SK-N-SH (cell line): ENCODE results near the gene ROPN1L. TPM values are rescaled to one million over a fixed set of nuclear protein-coding genes. Genes with fewer than 3 reads are reported as not detected.

Experiments
- CTCF ChIA-PET: fragments of 300-600, 350-600 bp; formaldehyde crosslinking; extraction: SDS; loops from one replicate; lab custom pipeline; 2021; lab: Yijun Ruan, JAX
- POLR2A ChIA-PET: fragments of 350-600 bp; sonication (Branson Sonifier 250); formaldehyde crosslinking; extraction: SDS; loops from one replicate; lab custom pipeline; 2020; ENCODE audit warnings: antibody characterized with exemption, inconsistent platforms; lab: Yijun Ruan, JAX
- DNase-seq: peaks from one replicate; pipeline ENCODE4 v3.0.0; 2012
- H2AFZ ChIP-seq: fragments of 200-600 bp; sonication (generic); 2 replicates; pipeline ENCODE4 v1.8.1; 2016; ENCODE audit warnings: antibody characterized with exemption, mild to moderate bottlenecking, low read depth
- H3F3A ChIP-seq: fragments of 200-600 bp; sonication (generic); replicated peaks from 2 replicates; pipeline ENCODE3; 2016; ENCODE audit warnings: antibody characterized with exemption, mild to moderate bottlenecking; ENCODE audit not compliant: insufficient read depth
- H3K27ac ChIP-seq, 2 experiments: fragments of 200-500 bp in 1 of 2; fragments of 200-600 bp in 1 of 2; sonication (Bioruptor generic) in 1 of 2; sonication (generic), shearing (Covaris generic) in 1 of 2; 2 replicates each; pipeline versions ENCODE4 v1.5.1 to v1.6.1; 2014 to 2016; ENCODE audit warnings: low read depth in 2 of 2, inconsistent platforms in 1 of 2, low read length in 1 of 2, mild to moderate bottlenecking in 1 of 2, mixed read lengths in 1 of 2
- H3K27me3 ChIP-seq: fragments of 200-600 bp; sonication (generic), shearing (Covaris generic); 2 replicates; pipeline ENCODE4 v1.6.1; 2016; ENCODE audit warnings: mixed run types; ENCODE audit not compliant: insufficient read depth
- H3K36me3 ChIP-seq, 2 experiments: fragments of 200-500 bp in 1 of 2; fragments of 200-600 bp in 1 of 2; sonication (Bioruptor generic) in 1 of 2; sonication (generic) in 1 of 2; replicated peaks in 1 of 2; 2 replicates each; pipeline versions ENCODE3 to v1.5.1; 2014 to 2016; ENCODE audit warnings: low read length in 1 of 2, mild to moderate bottlenecking in 1 of 2; ENCODE audit not compliant: insufficient read depth in 2 of 2, control insufficient read depth in 1 of 2
- H3K4me1 ChIP-seq, 2 experiments: fragments of 200-500 bp in 1 of 2; fragments of 200-600 bp in 1 of 2; sonication (Bioruptor generic) in 1 of 2; sonication (generic), shearing (Covaris generic) in 1 of 2; 2 replicates each; pipeline versions ENCODE4 v1.5.1 to v1.6.1; 2014 to 2016; ENCODE audit warnings: low read depth in 1 of 2, low read length in 1 of 2, mixed run types in 1 of 2; ENCODE audit not compliant: insufficient read depth in 2 of 2, control insufficient read depth in 1 of 2
- H3K4me2 ChIP-seq: fragments of 200-600 bp; sonication (generic), shearing (Covaris generic); 2 replicates; pipeline ENCODE4 v1.6.1; 2017; ENCODE audit warnings: mixed run types
- H3K4me3 ChIP-seq, 2 experiments: fragments of 200-500 bp in 1 of 2; fragments of 200-600 bp in 1 of 2; sonication (Bioruptor generic) in 1 of 2; sonication (generic), shearing (Covaris generic) in 1 of 2; 2 replicates each; pipeline versions ENCODE4 v1.5.1 to v1.8.1; 2014 to 2016; ENCODE audit warnings: low read depth in 2 of 2, inconsistent platforms in 1 of 2, low read length in 1 of 2, mild to moderate bottlenecking in 1 of 2, mixed read lengths in 1 of 2, moderate library complexity in 1 of 2
- H3K79me2 ChIP-seq: fragments of 200-600 bp; sonication (generic); 2 replicates; pipeline ENCODE4 v1.8.1; 2017; ENCODE audit warnings: mild to moderate bottlenecking; ENCODE audit not compliant: insufficient read depth
- H3K9ac ChIP-seq: fragments of 200-600 bp; sonication (generic); 2 replicates; pipeline ENCODE4 v1.6.1; 2017; ENCODE audit warnings: mixed run types
- H3K9me2 ChIP-seq: fragments of 200-600 bp; sonication (generic); 2 replicates; pipeline ENCODE4 v1.6.1; 2017; ENCODE audit warnings: mixed run types
- H3K9me3 ChIP-seq: fragments of 200-600 bp; sonication (generic); 2 replicates; pipeline ENCODE4 v1.6.1; 2017; ENCODE audit warnings: mixed run types, mild to moderate bottlenecking, moderate library complexity
- H4K20me1 ChIP-seq: fragments of 200-600 bp; sonication (generic); 2 replicates; pipeline ENCODE4 v1.6.1; 2017; ENCODE audit warnings: mild to moderate bottlenecking, mixed run types; ENCODE audit not compliant: insufficient read depth
- FOXM1 ChIP-seq: IDR thresholded peaks from 2 replicates; pipeline ENCODE4 v1.4.0; 2012; ENCODE audit warnings: low read depth, mild to moderate bottlenecking
- GATA2 ChIP-seq: sonication (generic); formaldehyde crosslinking; IDR thresholded peaks from 2 replicates; pipeline ENCODE4 v1.5.0; 2020; ENCODE audit warnings: mild to moderate bottlenecking, missing genetic modification reagents
- MXI1 ChIP-seq: IDR thresholded peaks from 2 replicates; pipeline ENCODE4 v1.6.1; 2012; ENCODE audit warnings: mild to moderate bottlenecking, low read depth, low read length, improper control_type of control experiment
- RCOR1 ChIP-seq: fragments of 150-350 bp; IDR thresholded peaks from 2 replicates; pipeline ENCODE4 v1.6.1; 2017; ENCODE audit warnings: antibody characterized with exemption, low read length
- RFX5 ChIP-seq: IDR thresholded peaks from 2 replicates; pipeline ENCODE4 v1.6.1; 2012; ENCODE audit warnings: mild to moderate bottlenecking, improper control_type of control experiment, low read length
- SIN3A ChIP-seq: IDR thresholded peaks from 2 replicates; pipeline ENCODE4 v1.6.1; 2012; ENCODE audit warnings: low read depth, mild to moderate bottlenecking, low read length, moderate library complexity, borderline replicate concordance
- TAF1 ChIP-seq: IDR thresholded peaks from 2 replicates; pipeline ENCODE4 v1.6.1; 2012; ENCODE audit warnings: low read depth, mild to moderate bottlenecking, low read length, moderate library complexity, borderline replicate concordance
- WGBS: methylation state at CpG from one replicate; pipeline ENCODE4 v1.1.6; 2017; ENCODE audit warnings: low lambda C conversion rate; 5-methylcytosine and 5-hydroxymethylcytosine counted together
- polyA plus RNA-seq, 3 experiments: library from polyadenylated mRNA; depleted of rRNA; stranded (reverse); fragments of >200 nt; gene quantifications; 2 replicates each; pipeline ENCODE4 v1.2.3, GENCODE V29; 2012
- TF ChIP-seq, protein P1 (sequence below): fragments of 200-600 bp; sonication (generic); IDR thresholded peaks from 2 replicates; pipeline ENCODE4 v1.6.1; 2017; ENCODE audit warnings: antibody characterized with exemption, mild to moderate bottlenecking, moderate library complexity
- TF ChIP-seq, protein P2 (sequence below): IDR thresholded peaks from 2 replicates; pipeline ENCODE4 v1.4.0; 2012; ENCODE audit warnings: low read depth
- TF ChIP-seq, protein P3 (sequence below): fragments of 150-350 bp; IDR thresholded peaks from 2 replicates; pipeline ENCODE4 v1.6.1; 2017; ENCODE audit warnings: antibody characterized with exemption, low read length, low read depth, borderline replicate concordance
- TF ChIP-seq, protein P4 (sequence below): IDR thresholded peaks from 2 replicates; pipeline ENCODE4 v1.6.1; 2012; ENCODE audit warnings: mild to moderate bottlenecking, low read depth, low read length, moderate library complexity

The ROPN1L gene
- polyA plus RNA-seq, 1 of the 3 experiments (the other 2 are of a cell fraction), result 0.31 TPM

DNA sequence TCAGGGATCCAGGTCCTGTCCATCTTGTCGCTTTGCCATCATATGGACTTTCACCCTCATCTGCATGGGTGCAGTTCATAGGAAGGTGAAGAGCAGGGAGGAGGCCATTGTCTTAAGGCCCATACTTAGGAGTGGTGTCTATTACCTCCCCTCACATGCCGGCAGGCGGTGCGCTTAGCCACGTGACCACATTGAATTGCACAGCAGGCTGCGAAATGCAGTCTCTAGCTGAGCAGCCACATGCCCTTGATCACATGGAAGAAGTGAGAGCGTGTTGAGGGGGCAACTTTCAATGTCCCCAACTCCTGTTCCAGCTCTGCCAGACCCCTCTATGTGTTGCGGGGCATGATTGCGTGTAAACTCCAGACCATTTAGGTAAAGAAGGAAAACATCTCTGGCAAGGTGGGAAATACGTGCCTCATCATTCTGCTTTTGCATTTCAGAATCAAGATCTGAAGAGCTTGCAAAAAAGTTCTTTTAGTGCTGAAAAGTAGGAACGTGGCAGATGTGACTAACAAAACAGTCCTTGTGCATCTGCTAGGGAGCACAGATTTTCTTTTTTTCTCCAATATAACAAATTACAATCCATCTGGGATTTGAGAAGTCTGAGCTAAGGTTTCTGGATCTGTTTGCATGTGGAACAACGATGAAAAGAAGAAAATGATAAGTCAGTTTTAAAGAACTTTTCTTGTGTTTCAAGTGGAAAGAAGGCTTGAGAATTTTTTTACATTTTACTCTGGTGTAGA lies 34.4 kb downstream of the ROPN1L start:
- WGBS, result 88% methylated on average over 12 of the region's 12 CpGs
- Histone ChIP-seq H3K9me3 (no peaks in the 10 kb centered on the region), H3K4me3 (no peak overlapping the region), H3K9ac (no peak overlapping the region), H3F3A (no peaks in the 10 kb centered on the region), H3K4me1 (peaks cover 3 to 10% of the 10 kb centered on the region in 2 experiments; a peak in 2 of 4 replicates), H3K27me3 (no peaks in the 10 kb centered on the region), H2AFZ (no peak overlapping the region), H3K9me2 (no peaks in the 10 kb centered on the region), H4K20me1 (no peaks in the 10 kb centered on the region), H3K4me2 (no peak overlapping the region), H3K79me2 (no peaks in the 10 kb centered on the region), H3K36me3 (no peaks in the 10 kb centered on the region), H3K27ac (no peak overlapping the region)
- CTCF ChIA-PET, result no interaction called here
- no peak for TF ChIP-seq RFX5
- TF ChIP-seq TAF1, result no peak
- DNase-seq, result no peak
- POLR2A ChIA-PET, result no interaction called here

DNA sequence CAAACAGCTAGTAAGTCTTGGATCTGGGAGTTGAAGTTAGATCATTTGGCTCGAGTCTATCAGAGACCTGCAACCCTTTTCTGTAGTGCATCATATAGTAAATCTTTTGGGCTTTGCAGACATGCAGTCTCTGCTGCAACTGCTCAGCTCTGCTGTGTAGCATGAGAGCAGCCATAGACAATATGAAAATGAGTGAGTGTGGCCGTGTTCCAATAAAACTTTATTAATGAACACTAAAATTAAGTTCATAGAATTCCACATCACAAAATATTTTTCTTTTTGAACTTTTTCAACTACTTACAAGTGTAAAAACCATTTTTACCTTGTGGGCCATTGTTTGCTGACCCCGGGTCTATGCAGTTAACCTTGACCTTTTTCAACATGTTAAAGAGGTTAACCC lies 35.2 kb downstream of the ROPN1L start:
- Histone ChIP-seq H3K4me3 (no peak overlapping the region), H3K27me3 (no peaks in the 10 kb centered on the region), H3K4me2 (no peak overlapping the region), H3K4me1 (peaks cover 3 to 10% of the 10 kb centered on the region in 2 experiments; a peak in 2 of 4 replicates), H4K20me1 (no peaks in the 10 kb centered on the region), H3K9ac (no peak overlapping the region), H2AFZ (no peak overlapping the region), H3F3A (no peaks in the 10 kb centered on the region), H3K9me3 (no peaks in the 10 kb centered on the region), H3K79me2 (no peaks in the 10 kb centered on the region), H3K9me2 (no peaks in the 10 kb centered on the region), H3K27ac (no peak overlapping the region), H3K36me3 (no peaks in the 10 kb centered on the region)
- TF ChIP-seq GATA2 (CRISPR knock-in tag) (no peak), TAF1 (no peak), SIN3A (no peak), MXI1 (no peak), RCOR1 (no peak), FOXM1 (no peak)
- TF ChIP-seq, protein P1, sequence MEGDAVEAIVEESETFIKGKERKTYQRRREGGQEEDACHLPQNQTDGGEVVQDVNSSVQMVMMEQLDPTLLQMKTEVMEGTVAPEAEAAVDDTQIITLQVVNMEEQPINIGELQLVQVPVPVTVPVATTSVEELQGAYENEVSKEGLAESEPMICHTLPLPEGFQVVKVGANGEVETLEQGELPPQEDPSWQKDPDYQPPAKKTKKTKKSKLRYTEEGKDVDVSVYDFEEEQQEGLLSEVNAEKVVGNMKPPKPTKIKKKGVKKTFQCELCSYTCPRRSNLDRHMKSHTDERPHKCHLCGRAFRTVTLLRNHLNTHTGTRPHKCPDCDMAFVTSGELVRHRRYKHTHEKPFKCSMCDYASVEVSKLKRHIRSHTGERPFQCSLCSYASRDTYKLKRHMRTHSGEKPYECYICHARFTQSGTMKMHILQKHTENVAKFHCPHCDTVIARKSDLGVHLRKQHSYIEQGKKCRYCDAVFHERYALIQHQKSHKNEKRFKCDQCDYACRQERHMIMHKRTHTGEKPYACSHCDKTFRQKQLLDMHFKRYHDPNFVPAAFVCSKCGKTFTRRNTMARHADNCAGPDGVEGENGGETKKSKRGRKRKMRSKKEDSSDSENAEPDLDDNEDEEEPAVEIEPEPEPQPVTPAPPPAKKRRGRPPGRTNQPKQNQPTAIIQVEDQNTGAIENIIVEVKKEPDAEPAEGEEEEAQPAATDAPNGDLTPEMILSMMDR, result no peak
- 78% methylated on average over 3 of the region's 3 CpGs for WGBS
- POLR2A ChIA-PET, result no interaction called here
- no peak for DNase-seq
- CTCF ChIA-PET, result interaction anchor here (1.0 kb wide), 1 partner anchor 151 kb away, joined by 3 read pairs; no protein-coding TSS in a partner anchor

DNA sequence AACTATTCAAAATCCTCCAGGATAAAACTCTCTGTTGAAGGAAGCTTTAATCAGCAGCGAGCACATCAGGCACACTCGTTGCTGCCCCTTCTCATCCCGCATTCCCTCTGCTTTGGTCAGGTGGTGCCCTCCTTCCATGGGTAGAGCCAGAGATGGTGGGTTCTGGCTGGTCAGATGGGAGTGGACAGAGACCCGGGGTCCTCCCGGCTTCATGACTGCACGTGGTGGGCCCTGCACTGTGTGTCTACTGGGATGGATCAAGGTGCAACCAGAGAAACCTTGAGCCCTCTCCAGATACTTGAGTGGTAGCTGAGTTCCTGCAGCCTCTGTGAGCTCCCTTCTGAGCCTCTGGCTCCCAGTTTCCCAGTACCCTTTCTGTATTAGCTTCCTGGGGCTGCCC lies 36.3 kb downstream of the ROPN1L start:
- no peaks in the 10 kb centered on the region for H3K36me3 ChIP-seq
- no peaks in the 10 kb centered on the region for H4K20me1 ChIP-seq
- H3K9me2 ChIP-seq, result no peaks in the 10 kb centered on the region
- no peak overlapping the region for H3K27ac ChIP-seq
- DNase-seq, result no peak
- no peak overlapping the region for H3K4me3 ChIP-seq
- no peak for TF ChIP-seq FOXM1
- TF ChIP-seq, protein P2, sequence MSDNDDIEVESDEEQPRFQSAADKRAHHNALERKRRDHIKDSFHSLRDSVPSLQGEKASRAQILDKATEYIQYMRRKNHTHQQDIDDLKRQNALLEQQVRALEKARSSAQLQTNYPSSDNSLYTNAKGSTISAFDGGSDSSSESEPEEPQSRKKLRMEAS, result no peak
- TF ChIP-seq, protein P3, sequence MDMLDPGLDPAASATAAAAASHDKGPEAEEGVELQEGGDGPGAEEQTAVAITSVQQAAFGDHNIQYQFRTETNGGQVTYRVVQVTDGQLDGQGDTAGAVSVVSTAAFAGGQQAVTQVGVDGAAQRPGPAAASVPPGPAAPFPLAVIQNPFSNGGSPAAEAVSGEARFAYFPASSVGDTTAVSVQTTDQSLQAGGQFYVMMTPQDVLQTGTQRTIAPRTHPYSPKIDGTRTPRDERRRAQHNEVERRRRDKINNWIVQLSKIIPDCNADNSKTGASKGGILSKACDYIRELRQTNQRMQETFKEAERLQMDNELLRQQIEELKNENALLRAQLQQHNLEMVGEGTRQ, result no peak
- TF ChIP-seq, protein P4, sequence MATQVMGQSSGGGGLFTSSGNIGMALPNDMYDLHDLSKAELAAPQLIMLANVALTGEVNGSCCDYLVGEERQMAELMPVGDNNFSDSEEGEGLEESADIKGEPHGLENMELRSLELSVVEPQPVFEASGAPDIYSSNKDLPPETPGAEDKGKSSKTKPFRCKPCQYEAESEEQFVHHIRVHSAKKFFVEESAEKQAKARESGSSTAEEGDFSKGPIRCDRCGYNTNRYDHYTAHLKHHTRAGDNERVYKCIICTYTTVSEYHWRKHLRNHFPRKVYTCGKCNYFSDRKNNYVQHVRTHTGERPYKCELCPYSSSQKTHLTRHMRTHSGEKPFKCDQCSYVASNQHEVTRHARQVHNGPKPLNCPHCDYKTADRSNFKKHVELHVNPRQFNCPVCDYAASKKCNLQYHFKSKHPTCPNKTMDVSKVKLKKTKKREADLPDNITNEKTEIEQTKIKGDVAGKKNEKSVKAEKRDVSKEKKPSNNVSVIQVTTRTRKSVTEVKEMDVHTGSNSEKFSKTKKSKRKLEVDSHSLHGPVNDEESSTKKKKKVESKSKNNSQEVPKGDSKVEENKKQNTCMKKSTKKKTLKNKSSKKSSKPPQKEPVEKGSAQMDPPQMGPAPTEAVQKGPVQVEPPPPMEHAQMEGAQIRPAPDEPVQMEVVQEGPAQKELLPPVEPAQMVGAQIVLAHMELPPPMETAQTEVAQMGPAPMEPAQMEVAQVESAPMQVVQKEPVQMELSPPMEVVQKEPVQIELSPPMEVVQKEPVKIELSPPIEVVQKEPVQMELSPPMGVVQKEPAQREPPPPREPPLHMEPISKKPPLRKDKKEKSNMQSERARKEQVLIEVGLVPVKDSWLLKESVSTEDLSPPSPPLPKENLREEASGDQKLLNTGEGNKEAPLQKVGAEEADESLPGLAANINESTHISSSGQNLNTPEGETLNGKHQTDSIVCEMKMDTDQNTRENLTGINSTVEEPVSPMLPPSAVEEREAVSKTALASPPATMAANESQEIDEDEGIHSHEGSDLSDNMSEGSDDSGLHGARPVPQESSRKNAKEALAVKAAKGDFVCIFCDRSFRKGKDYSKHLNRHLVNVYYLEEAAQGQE, result no peak
- TF ChIP-seq, all 33 proteins: peak for 0
- ChIA-PET POLR2A (no interaction called here), CTCF (interaction anchor here (1.0 to 1.5 kb wide), 3 partner anchors 9 to 150 kb away, joined by 3 to 5 read pairs (median 3); no protein-coding TSS in a partner anchor)
- Histone ChIP-seq H3K27me3 (no peaks in the 10 kb centered on the region), H3K9ac (no peak overlapping the region), H2AFZ (no peak overlapping the region), H3K4me2 (no peak overlapping the region), H3K4me1 (peaks cover 3 to 10% of the 10 kb centered on the region in 2 experiments; a peak in 2 of 4 replicates), H3K79me2 (no peaks in the 10 kb centered on the region), H3K9me3 (no peaks in the 10 kb centered on the region), H3F3A (no peaks in the 10 kb centered on the region)
- 88% methylated on average over 4 of the region's 6 CpGs for WGBS
